ENCODE results near the gene NCOA7.

- TF ChIP-seq CTCF (IDR thresholded peaks at IDR 0.05) (no peak), ZFX (IDR thresholded peaks at IDR 0.05; ENCODE audit: borderline replicate concordance) (no peak)
These were observed 133.4 kb downstream of the NCOA7 start for GRCh38 chr6:125924169-125924568.

Measured in 22Rv1 (cell line).